Smooth muscle cell (in vitro differentiated cells): ENCODE results near the gene CYTH1. TPM values are rescaled to one million over a fixed set of nuclear protein-coding genes. Genes with fewer than 3 reads are reported as not detected.
"Not testable (repeated sequence)": the region's sequence is repeated elsewhere in the genome, so short reads cannot be mapped to it uniquely, and the experiment has no call there.

ENCODE experiments used
- DNase-seq: peaks from one replicate; lab custom pipeline; 2025; ENCODE audit not compliant: unreplicated experiment; lab: John Stamatoyannopoulos, UW
- H2AFZ ChIP-seq: fragments of 200-600 bp; sonication (generic); 2 replicates; pipeline ENCODE4 v1.6.0; 2016; ENCODE audit warnings: antibody characterized with exemption, low read depth, mild to moderate bottlenecking
- H3F3A ChIP-seq: fragments of 200-600 bp; sonication (generic); 2 replicates; pipeline ENCODE4 v1.6.0; 2017; ENCODE audit warnings: antibody characterized with exemption, low read depth
- H3K27ac ChIP-seq: fragments of 200-600 bp; sonication (generic); 2 replicates; pipeline ENCODE4 v1.5.1; 2016; ENCODE audit warnings: low read depth, mild to moderate bottlenecking
- H3K27me3 ChIP-seq: fragments of 200-600 bp; sonication (generic); 2 replicates; pipeline ENCODE4 v1.6.1; 2016; ENCODE audit warnings: low read depth, mild to moderate bottlenecking
- H3K36me3 ChIP-seq: fragments of 200-600 bp; sonication (generic); 2 replicates; pipeline ENCODE4 v1.5.1; 2016; ENCODE audit warnings: low read depth
- H3K4me1 ChIP-seq: fragments of 200-600 bp; sonication (generic); 2 replicates; pipeline ENCODE4 v1.5.1; 2016; ENCODE audit warnings: low read depth
- H3K4me2 ChIP-seq: fragments of 200-600 bp; sonication (generic); 2 replicates; pipeline ENCODE4 v1.6.0; 2016; ENCODE audit warnings: mild to moderate bottlenecking
- H3K4me3 ChIP-seq: fragments of 200-600 bp; sonication (generic); 2 replicates; pipeline ENCODE4 v1.5.1; 2016; ENCODE audit warnings: mild to moderate bottlenecking
- H3K79me2 ChIP-seq: fragments of 200-600 bp; sonication (generic); 2 replicates; pipeline ENCODE4 v1.6.0; 2016; ENCODE audit warnings: low read depth, mild to moderate bottlenecking
- H3K9ac ChIP-seq: fragments of 200-600 bp; sonication (generic); 2 replicates; pipeline ENCODE4 v1.6.0; 2016; ENCODE audit warnings: low read depth
- H3K9me3 ChIP-seq: fragments of 200-600 bp; sonication (generic); replicated peaks from 2 replicates; pipeline ENCODE4 v1.5.1; 2016; ENCODE audit warnings: low read depth
- H4K20me1 ChIP-seq: fragments of 200-600 bp; sonication (generic); 2 replicates; pipeline ENCODE4 v1.6.0; 2016; ENCODE audit warnings: low read depth
- WGBS: methylation state at CpG from one replicate; pipeline ENCODE4 v1.1.7; 2016; ENCODE audit warnings: low lambda C conversion rate; 5-methylcytosine and 5-hydroxymethylcytosine counted together
- polyA plus RNA-seq: library from polyadenylated mRNA; unstranded; fragments of >200 nt; fragmentation: Nextera tagmentation; extraction: Ambion mirVana; gene quantifications from 2 replicates; pipeline ENCODE4 v1.2.1, GENCODE V29; 2016
- total RNA-seq: library from RNA; depleted of rRNA; stranded (reverse); fragments of >200 nt; gene quantifications from 2 replicates; pipeline ENCODE4 v1.2.3, GENCODE V29; 2014
- TF ChIP-seq, protein P1 (sequence below): fragments of 200-600 bp; sonication (generic); IDR thresholded peaks from 2 replicates; pipeline ENCODE4 v1.5.1; 2017; ENCODE audit warnings: borderline replicate concordance, mild to moderate bottlenecking, antibody characterized with exemption; ENCODE audit not compliant: insufficient read depth, poor library complexity, severe bottlenecking

Gene CYTH1
- total and polyA plus RNA-seq, 2 experiments from 2014 or later: 14.1 to 19.3 TPM

DNA sequence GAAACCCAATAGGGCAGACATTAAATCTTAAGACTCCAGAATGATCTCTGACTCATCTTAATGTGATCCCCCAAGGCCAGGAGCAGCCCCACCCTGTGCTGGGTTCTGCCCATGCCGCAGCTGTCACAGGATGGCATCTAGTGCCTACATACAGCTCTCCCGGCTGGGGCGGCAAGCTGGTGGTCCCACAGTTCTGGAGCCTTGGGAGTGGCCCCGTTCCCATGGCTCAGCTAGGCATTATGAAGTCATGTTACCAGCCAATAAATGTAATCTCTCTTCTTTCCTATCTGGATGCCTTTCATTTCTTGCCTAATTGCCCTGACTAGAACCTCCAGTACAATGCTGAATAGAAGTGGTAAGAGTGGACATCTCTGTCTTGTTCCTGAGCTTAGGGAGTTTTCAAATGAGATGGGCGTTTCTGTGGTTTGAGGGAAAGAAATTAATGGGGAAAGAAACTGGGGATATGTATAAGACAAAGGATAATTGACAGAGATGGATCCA lies 109.2 kb downstream of the CYTH1 start:
- H3K4me1 ChIP-seq: no peaks in the 10 kb centered on the region
- no peaks in the 10 kb centered on the region for H3K27me3 ChIP-seq
- H3K9ac ChIP-seq: no peak overlapping the region
- 82% methylated on average over 5 of the region's 5 CpGs for whole genome bisulfite sequencing
- H3K36me3 ChIP-seq: peaks cover 3% of the 10 kb centered on the region
- TF ChIP-seq, protein P1, sequence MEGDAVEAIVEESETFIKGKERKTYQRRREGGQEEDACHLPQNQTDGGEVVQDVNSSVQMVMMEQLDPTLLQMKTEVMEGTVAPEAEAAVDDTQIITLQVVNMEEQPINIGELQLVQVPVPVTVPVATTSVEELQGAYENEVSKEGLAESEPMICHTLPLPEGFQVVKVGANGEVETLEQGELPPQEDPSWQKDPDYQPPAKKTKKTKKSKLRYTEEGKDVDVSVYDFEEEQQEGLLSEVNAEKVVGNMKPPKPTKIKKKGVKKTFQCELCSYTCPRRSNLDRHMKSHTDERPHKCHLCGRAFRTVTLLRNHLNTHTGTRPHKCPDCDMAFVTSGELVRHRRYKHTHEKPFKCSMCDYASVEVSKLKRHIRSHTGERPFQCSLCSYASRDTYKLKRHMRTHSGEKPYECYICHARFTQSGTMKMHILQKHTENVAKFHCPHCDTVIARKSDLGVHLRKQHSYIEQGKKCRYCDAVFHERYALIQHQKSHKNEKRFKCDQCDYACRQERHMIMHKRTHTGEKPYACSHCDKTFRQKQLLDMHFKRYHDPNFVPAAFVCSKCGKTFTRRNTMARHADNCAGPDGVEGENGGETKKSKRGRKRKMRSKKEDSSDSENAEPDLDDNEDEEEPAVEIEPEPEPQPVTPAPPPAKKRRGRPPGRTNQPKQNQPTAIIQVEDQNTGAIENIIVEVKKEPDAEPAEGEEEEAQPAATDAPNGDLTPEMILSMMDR: no peak
- H3K4me2 ChIP-seq: no peak overlapping the region
- peaks cover 7% of the 10 kb centered on the region for H3F3A ChIP-seq
- H2AFZ ChIP-seq: no peak overlapping the region
- H3K4me3 ChIP-seq: no peak overlapping the region
- no peaks in the 10 kb centered on the region for H3K9me3 ChIP-seq
- H4K20me1 ChIP-seq: no peaks in the 10 kb centered on the region
- DNase-seq: no peak
- H3K79me2 ChIP-seq: no peaks in the 10 kb centered on the region
- H3K27ac ChIP-seq: no peak overlapping the region

DNA sequence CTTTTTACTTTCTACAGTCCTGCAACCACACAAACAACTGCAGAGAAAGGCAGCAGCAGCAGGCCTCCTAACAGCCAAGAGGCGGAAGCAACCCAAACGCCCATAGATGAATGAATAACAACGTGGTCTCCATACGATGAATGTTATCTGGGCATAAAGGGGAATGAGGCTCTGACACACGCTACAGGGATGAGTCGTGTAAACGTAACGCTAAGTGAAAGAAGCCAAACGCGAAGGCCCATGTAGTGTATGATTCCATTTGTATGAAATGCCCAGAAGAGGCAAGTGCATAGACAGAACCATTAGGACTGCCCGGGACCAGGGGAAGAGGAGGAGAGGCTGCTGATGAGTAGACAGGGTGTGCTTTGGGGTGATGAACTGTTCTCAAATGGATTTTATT lies 110.1 kb downstream of the CYTH1 start:
- Histone ChIP-seq H3K4me2 (no peak overlapping the region), H2AFZ (no peak overlapping the region), H4K20me1 (no peaks in the 10 kb centered on the region), H3K9ac (no peak overlapping the region), H3K4me3 (no peak overlapping the region), H3K27me3 (no peaks in the 10 kb centered on the region), H3K9me3 (no peaks in the 10 kb centered on the region), H3F3A (peaks cover 7% of the 10 kb centered on the region), H3K4me1 (no peaks in the 10 kb centered on the region), H3K79me2 (no peaks in the 10 kb centered on the region), H3K27ac (no peak overlapping the region), H3K36me3 (peaks cover 3% of the 10 kb centered on the region)
- 57% methylated on average over 11 of the region's 11 CpGs for WGBS
- TF ChIP-seq, protein P1: no peak
- DNase-seq: no peak

DNA sequence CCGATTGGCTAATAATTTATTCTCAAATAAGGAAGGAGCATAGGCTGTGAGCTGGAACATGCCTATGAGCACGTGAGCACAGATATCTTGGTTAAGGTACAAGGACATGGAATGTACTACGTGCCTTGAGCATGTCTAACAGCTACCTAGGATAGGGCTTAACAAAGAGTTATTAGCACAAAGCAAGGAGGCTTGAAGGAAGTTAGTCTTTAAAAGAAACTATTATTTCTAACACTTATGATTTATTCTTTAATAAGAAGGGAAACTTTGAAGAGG lies 110.4 kb downstream of the CYTH1 start:
- H3K9me3 ChIP-seq, H3F3A ChIP-seq, H3K27me3 ChIP-seq, H3K4me1 ChIP-seq, H3K79me2 ChIP-seq, DNase-seq, H3K4me2 ChIP-seq, H3K9ac ChIP-seq, H2AFZ ChIP-seq, H3K27ac ChIP-seq, H3K36me3 ChIP-seq, H4K20me1 ChIP-seq, H3K4me3 ChIP-seq: not testable (repeated sequence)
- 98% methylated on average over 3 of the region's 3 CpGs for WGBS

DNA sequence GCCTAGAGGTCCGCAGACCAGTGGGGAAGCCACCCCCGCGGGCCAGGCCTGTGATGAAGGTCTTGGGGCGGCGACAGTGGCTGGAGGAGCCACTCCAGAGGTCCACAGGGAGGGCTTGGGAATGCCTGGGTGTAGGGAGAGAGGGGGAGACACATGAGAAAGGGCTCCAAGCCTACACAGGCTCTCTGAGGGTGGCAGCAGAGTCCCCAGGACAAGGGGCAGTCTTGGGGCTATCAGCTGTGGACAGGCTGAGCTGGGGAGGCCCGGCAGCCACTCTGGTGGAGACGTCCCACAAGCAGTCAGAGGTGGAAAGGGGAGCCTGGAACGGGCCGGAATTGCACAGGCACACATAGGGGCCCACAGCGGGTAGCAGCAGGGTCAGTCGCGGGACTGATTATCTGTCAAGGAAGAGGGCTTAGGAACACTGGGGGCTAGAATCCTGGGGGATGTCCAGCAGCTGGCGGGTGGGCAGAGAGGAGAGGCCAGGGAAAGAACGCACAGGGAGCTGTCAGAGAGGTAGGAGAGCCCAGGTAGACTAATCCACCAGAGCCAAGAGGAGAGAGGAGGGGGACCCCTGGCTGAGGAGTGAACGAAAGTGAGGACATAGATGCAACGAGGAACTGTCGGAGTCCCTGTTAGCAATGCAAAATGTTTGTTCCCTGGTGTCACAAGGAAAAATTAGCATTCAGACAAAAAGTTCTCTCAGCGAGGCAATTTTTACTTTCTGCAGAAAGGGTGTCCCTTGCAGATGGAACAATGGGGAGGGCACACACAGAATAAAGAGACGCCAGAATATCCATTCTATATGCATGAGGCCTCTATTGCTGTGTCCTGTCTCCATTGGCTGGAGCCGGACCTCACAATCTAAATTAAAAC lies 111.0 kb downstream of the CYTH1 start:
- DNase-seq: no peak
- Histone ChIP-seq H3K4me2 (no peak overlapping the region), H3K36me3 (no peaks in the 10 kb centered on the region), H3K79me2 (no peaks in the 10 kb centered on the region), H3K4me1 (peaks cover 7% of the 10 kb centered on the region), H4K20me1 (no peaks in the 10 kb centered on the region), H3K27me3 (no peaks in the 10 kb centered on the region), H2AFZ (no peak overlapping the region), H3F3A (peaks cover 12% of the 10 kb centered on the region), H3K27ac (no peak overlapping the region), H3K9ac (no peak overlapping the region), H3K9me3 (no peaks in the 10 kb centered on the region), H3K4me3 (no peak overlapping the region)
- TF ChIP-seq, protein P1: no peak
- 94% methylated on average over 20 of the region's 20 CpGs for WGBS
